GM12865 (cell line): ENCODE results near the gene CCPG1.
"Not testable (repeated sequence)": the region's sequence is repeated elsewhere in the genome, so short reads cannot be mapped to it uniquely, and the experiment has no call there.

Experiments used
- DNase-seq: peaks from one replicate; pipeline ENCODE4 v3.0.0; 2010; ENCODE audit warnings: low read depth
- H3K4me3 ChIP-seq: 2 replicates; pipeline ENCODE4 v1.5.1; 2011; ENCODE audit warnings: mild to moderate bottlenecking, low read depth, low read length, control low read depth
- CTCF ChIP-seq: IDR thresholded peaks from 2 replicates; pipeline ENCODE4 v1.5.1; 2011; ENCODE audit warnings: low read length, control low read depth, low read depth, inconsistent platforms; ENCODE audit not compliant: insufficient read depth; ENCODE audit errors: missing control alignments

The CCPG1 gene

GRCh38 chr15:55408012-55408928 lies at the start of gene CCPG1, which contains the start of gene PIERCE2:
TSS of gene CCPG1 (minus strand) at chr15:55408359. CDS start at chr15:55389424, 18,935 bp downstream.
TSS of gene PIERCE2 (plus strand) at chr15:55408495. CDS start at chr15:55408769, 274 bp downstream.
- TF ChIP-seq CTCF = peak; percentile 67
- peak within 1 kb of the TSS; percentile 75 for H3K4me3 ChIP-seq
- DNase-seq = peak; percentile 97

GRCh38 chr15:55457401-55458022 lies 49.4 kb upstream of the CCPG1 start:
- DNase-seq = peak; percentile 9
- TF ChIP-seq CTCF = no peak
- H3K4me3 ChIP-seq = no peak overlapping the region

- H3K4me3 ChIP-seq = not testable (repeated sequence)
Measured at GRCh38 chr15:55447030-55447394, 38.9 kb upstream of the CCPG1 start.

GRCh38 chr15:55446379-55447029 lies 38.3 kb upstream of the CCPG1 start:
- not testable (repeated sequence) for H3K4me3 ChIP-seq, DNase-seq

More at GRCh38 chr15:55447030-55447394, 38.9 kb upstream of the CCPG1 start:
- DNase-seq = not testable (repeated sequence)

GRCh38 chr15:55445936-55446335 lies 37.8 kb upstream of the CCPG1 start:
- DNase-seq, H3K4me3 ChIP-seq: not testable (repeated sequence)

- DNase-seq, H3K4me3 ChIP-seq: not testable (repeated sequence)
Measured at GRCh38 chr15:55443141-55443540, 35.0 kb upstream of the CCPG1 start.

- DNase-seq = peak; percentile 64
- H3K4me3 ChIP-seq = no peak overlapping the region
- peak; percentile 55 for TF ChIP-seq CTCF
Measured at GRCh38 chr15:55434989-55435825, 27.0 kb upstream of the CCPG1 start.

- TF ChIP-seq CTCF = no peak
- no peak overlapping the region for H3K4me3 ChIP-seq
- no peak for DNase-seq
Measured at GRCh38 chr15:55422089-55422488, 13.9 kb upstream of the CCPG1 start.
